Measurements from ENCODE around the gene C1QTNF3.
A peak's percentile ranks its signal among the peaks of the same experiment; 100 is the strongest.
"Not testable (repeated sequence)": the region's sequence is repeated elsewhere in the genome, so short reads cannot be mapped to it uniquely, and the experiment has no call there.

C1QTNF3 gene

DNA sequence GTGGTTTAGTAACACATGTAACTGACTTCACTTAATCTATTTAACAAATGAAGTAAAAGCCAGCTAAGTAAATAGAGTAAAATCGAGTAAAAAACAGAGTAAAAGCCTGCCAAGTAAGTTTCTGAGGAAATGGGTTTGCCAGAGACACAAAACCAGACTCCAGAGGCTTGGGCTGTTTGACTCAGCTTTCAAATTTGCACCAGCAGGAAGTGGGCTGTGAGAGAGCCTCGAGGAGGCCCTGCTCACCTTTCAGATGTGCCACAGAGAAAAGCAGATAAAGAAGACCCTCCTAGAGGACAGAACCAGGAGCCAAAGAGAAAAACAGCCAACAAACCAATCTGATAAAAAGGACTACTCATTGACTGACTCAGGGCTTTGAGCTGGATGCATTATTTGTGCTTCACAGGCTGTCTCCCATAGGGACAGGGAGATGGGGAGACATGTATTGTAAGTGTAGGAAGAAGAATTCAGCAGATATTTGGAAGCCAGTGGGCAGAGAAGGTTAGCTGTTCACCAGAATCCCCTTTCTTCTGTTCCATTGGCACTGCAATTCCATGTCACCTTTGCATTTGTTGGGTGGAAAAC, 20.8 kb downstream of the C1QTNF3 start:
- peak in 2 of 3 donors; percentile 26 to 44 for DNase-seq (ENCODE audit: low read depth in 3 of 3)

GRCh38 chr5:34021334-34021733, 21.7 kb downstream of the C1QTNF3 start:
- DNase-seq (ENCODE audit: low read depth in 3 of 3): no peak

DNA sequence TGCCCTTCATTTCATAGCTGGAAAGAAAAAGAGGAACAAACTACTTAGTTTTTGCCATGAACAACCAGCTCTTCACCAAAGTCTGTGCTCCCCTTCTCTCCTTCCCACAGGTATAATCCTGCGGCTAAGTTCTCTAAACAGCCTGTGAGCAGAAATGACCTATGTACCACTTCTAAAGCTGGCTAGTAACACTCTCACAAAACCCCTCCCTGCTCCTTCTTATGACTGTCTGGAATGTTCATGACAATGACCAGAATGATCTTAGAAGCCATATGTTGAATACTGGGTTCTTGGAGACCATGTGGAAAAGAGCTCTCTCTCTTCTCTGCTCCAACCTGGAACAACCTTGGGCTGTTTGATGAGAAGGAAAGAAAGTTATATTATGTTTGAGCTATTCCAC, 22.3 kb downstream of the C1QTNF3 start:
- no peak for DNase-seq (ENCODE audit: low read depth in 3 of 3)

- no peak for DNase-seq (ENCODE audit: low read depth in 3 of 3)
These were observed 25.8 kb downstream of the C1QTNF3 start for GRCh38 chr5:34017254-34017653.

DNA sequence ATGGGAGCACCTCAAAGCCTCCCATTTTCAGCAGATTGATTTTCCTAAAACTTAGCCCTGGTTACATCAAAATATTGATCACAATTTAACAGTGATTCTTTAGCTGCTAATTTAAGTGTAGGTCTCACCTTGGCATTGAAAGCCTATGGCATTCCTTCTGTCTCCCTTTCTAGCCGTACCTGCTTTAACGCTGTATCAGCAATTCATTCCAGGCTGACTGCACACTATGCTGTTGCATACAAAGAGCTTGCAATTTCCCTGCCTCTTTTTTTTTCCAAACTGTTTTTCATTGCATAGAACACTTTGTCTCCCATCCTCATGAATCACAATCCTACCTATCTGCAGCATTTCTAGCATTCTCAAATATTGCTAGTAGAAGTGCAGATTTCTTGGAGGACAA, 26.3 kb downstream of the C1QTNF3 start:
- DNase-seq (ENCODE audit: low read depth in 3 of 3): no peak

DNA sequence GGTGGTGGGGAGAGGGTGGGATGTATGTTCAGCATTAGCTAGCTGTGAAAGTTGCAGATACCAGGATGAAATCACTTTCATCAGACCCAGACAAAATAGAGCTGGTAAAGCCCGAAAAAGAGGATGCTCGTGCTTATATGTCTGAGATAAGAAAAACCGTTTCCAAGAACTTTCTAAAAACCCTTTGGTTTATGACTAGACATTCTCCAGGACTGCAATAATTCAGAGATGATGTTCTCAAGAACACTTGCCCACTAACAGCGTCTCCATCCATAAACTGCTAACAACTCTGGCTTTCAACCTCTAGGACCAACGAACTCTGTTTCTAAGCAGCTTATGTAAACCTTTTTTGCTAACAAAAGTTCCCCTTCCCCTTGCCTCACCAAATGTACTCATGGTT, 26.8 kb downstream of the C1QTNF3 start:
- DNase-seq (ENCODE audit: low read depth in 3 of 3): no peak

GRCh38 chr5:34015120-34015822, 27.7 kb downstream of the C1QTNF3 start:
- peak in 1 of 3 donors; percentile 22 for DNase-seq (ENCODE audit: low read depth in 3 of 3)

- no peak for DNase-seq (ENCODE audit: low read depth in 3 of 3)
These were observed 28.4 kb downstream of the C1QTNF3 start for GRCh38 chr5:34014626-34015025.

DNA sequence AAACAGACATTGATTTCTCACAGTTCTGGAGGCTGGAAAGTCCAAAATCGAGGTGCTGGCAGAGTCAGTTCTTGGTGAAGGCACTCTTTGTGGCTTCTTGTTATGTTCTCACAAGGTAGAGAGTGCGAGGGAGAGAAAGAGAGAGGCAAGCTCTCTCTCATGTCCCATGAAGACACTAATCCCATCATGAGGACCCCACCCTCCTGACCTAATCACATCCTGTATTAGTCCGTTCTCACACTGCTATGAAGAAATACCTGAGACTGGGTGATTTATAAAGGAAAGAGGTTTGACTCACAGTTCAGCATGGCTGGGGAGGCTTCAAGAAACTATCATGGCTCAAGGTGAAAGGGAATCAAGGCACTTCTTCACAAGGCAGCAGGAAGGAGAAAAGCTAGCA, 29.5 kb downstream of the C1QTNF3 start:
- DNase-seq (ENCODE audit: low read depth in 3 of 3): no peak

DNA sequence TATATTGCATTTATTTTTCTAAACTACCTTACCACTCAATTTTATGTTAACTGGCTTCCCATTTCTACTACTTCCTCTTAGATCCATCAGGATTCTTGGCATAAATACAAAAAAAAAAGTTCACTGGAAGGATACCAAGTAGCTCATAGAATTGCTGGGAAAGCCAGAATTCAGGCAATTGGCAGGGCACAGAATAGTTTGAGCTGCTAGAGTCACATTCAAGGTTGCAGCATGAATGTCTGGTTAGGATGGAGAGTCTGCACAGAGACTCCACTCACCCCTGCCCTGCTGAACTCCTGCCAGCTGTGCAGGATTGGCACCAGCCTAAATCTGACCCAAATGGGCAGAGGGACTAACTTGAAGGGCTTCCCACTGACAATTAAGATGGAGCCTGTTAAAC, 30.2 kb downstream of the C1QTNF3 start:
- no peak for DNase-seq (ENCODE audit: low read depth in 3 of 3)

- no peak for DNase-seq (ENCODE audit: low read depth in 3 of 3)
These were observed 31.5 kb downstream of the C1QTNF3 start for GRCh38 chr5:34011536-34011935.

- not testable (repeated sequence) for DNase-seq (ENCODE audit: low read depth in 3 of 3)
These were observed 32.9 kb downstream of the C1QTNF3 start for GRCh38 chr5:34010146-34010545.

DNA sequence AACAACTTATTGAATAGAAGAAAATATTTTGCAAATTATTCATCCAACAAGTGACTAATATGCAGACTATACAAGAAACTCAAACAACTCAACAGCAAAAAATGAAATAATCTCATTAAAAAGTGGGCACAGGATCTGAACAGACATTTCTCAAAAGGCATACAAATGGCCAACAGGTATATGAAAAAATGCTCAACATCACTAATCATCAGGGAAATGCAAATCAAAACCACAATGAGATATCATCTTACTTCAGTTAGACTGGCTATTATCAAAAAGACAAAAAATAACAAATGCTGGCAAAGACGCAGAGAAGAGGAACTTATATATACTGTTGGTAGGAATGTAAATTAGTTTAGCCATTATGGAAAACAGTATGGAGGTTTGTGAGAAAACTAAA, 33.4 kb downstream of the C1QTNF3 start:
- DNase-seq (ENCODE audit: low read depth in 3 of 3): no peak

- DNase-seq (ENCODE audit: low read depth in 3 of 3): no peak
These were observed 34.2 kb downstream of the C1QTNF3 start for GRCh38 chr5:34008802-34009201.

GRCh38 chr5:34007621-34008600, 35.1 kb downstream of the C1QTNF3 start, which contains the start of gene AMACR:
Gene AMACR (minus strand): TSS chr5:34008050. CDS start chr5:34008019, 31 bp downstream.
- DNase-seq (ENCODE audit: low read depth in 3 of 3): peak; percentile 63 to 84 (median 81)

- no peak for DNase-seq (ENCODE audit: low read depth in 3 of 3)
These were observed 35.8 kb downstream of the C1QTNF3 start for GRCh38 chr5:34007201-34007620.

- no peak for DNase-seq (ENCODE audit: low read depth in 3 of 3)
These were observed 37.3 kb downstream of the C1QTNF3 start for GRCh38 chr5:34005681-34006080.

GRCh38 chr5:34005211-34005610, 37.8 kb downstream of the C1QTNF3 start:
- DNase-seq (ENCODE audit: low read depth in 3 of 3): no peak

DNA sequence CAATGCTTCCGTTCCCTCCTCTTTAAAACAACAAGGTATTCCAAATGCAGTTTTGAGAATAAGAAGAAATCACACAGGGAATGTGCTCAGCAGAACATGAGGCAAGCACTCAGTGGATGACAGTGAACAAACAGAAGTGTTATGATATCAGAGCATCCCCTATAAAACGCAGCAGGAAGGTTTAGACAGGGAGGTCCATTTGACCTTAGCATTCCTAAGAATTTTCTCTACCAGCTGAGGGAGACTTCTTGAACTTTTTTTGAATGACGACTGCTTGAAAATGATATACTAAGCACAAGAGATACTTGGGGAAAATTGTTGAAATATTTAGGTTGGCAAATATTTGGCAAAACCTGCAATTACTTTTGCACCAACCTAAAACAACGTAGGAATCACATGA, 39.1 kb downstream of the C1QTNF3 start:
- no peak for DNase-seq (ENCODE audit: low read depth in 3 of 3)

GRCh38 chr5:34002629-34003328, 40.2 kb downstream of the C1QTNF3 start:
- no peak for DNase-seq (ENCODE audit: low read depth in 3 of 3)

DNA sequence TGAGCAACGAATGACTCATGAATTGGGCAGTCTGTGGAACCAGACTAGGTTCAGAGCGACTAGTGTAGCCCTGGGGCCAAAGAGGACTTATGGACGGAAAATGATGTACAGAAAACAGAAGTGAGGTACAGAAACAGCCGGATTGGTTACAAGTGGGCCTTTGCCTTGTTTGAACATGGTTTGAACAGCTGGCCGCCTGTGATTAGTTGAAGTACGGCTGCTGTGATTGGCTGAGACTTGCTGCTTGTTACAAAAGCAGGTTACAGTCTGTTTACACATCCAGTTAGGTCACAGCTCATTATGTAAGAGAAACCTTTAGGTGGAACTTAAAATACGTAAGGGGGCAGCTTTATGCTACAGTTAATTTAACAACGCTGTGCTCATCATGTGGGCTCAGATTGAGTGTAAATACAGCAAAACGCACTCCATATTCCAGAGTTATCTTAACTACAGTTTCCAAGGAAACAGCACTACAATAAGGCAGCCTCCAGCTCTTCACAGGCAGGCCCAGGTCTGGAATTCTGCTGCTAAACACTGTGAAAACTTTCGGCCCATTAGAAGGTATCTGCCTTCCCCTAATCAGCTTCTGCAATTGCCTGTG, 41.7 kb downstream of the C1QTNF3 start:
- no peak for DNase-seq (ENCODE audit: low read depth in 3 of 3)

All from stimulated activated CD4-positive, alpha-beta T cell treated with anti-CD3 and anti-CD28 coated beads, TNF-alpha, amount 100 ng/mL, for 48 hours (primary cell).